A673 (cell line): ENCODE data around the gene HBA1.

Experiments used
- CTCF ChIP-seq: fragments of 300-800, 200-600 bp; sonication (generic); conservative IDR thresholded peaks from 2 replicates; pipeline ENCODE4 v1.5.1; 2017; ENCODE audit warnings: low read depth, mild to moderate bottlenecking, antibody characterized with exemption, low read length, moderate library complexity, mixed read lengths
- EZH2 ChIP-seq: fragments of 200-600 bp; sonication (generic); IDR thresholded peaks from 2 replicates; pipeline ENCODE4 v1.6.1; 2017; ENCODE audit warnings: borderline replicate concordance, low read depth, mild to moderate bottlenecking, mixed read lengths, antibody characterized with exemption, low read length; ENCODE audit not compliant: poor library complexity, severe bottlenecking

GRCh38 chr16:160691-161190, 15.7 kb upstream of the HBA1 start:
- TF ChIP-seq CTCF (no peak), EZH2 (no peak)
